B cell (primary cell): Measurements from ENCODE around the gene AP1M2. TPM values are rescaled to one million over a fixed set of nuclear protein-coding genes. Genes with fewer than 3 reads are reported as not detected.

Source experiments
- ATAC-seq: fragments of 200-7000 bp; cut with Tn5 transposase; one replicate; pipeline ENCODE4 v1.10.0; 2021; ENCODE audit warnings: low read depth, mild to moderate bottlenecking, moderate number of reproducible peaks, moderate library complexity
- CTCF ChIA-PET: fragments of 350-600 bp; sonication (Branson Sonifier 250); formaldehyde crosslinking; loops from one replicate; lab custom pipeline; 2021; ENCODE audit warnings: antibody characterized with exemption, inconsistent platforms; lab: Charles Lee
- POLR2A ChIA-PET: fragments of 350-600 bp; sonication (Branson Sonifier 250); formaldehyde crosslinking; loops from one replicate; lab custom pipeline; 2021; ENCODE audit warnings: antibody characterized with exemption; lab: Charles Lee
- DNase-seq: peaks from one replicate; pipeline ENCODE4 v3.0.0; 2013
- H2AFZ ChIP-seq: 2 replicates; pipeline ENCODE4 v1.6.1; 2012; ENCODE audit warnings: mild to moderate bottlenecking, low read depth, low read length; ENCODE audit not compliant: insufficient read depth, poor library complexity, severe bottlenecking
- H3K27ac ChIP-seq, 2 donors: 1 replicate in 1 of 2; 2 replicates in 1 of 2; pipeline ENCODE4 v1.5.1; 2012 to 2013; ENCODE audit warnings: low read length in 2 of 2, mild to moderate bottlenecking in 2 of 2, moderate library complexity in 1 of 2
- H3K27me3 ChIP-seq, 4 experiments: fragments of 200-600 bp in 1 of 4; sonication (generic) in 1 of 4; replicated peaks in 1 of 4; 1 replicate in 2 of 4; 2 replicates in 2 of 4; pipeline versions ENCODE4 v1.6.1 to v1.7.0; 2013 to 2016; ENCODE audit warnings: low read length in 3 of 4, mild to moderate bottlenecking in 2 of 4, mixed read lengths in 1 of 4, moderate library complexity in 1 of 4; ENCODE audit not compliant: insufficient read depth in 4 of 4, control insufficient read depth in 3 of 4; ENCODE audit errors: control extremely low read depth in 1 of 4
- H3K36me3 ChIP-seq, 2 experiments: replicated peaks in 1 of 2; 1 replicate in 1 of 2; 2 replicates in 1 of 2; pipeline versions ENCODE4 v1.6.1 to v1.7.1; 2013; ENCODE audit warnings: low read length in 1 of 2; ENCODE audit not compliant: insufficient read depth in 2 of 2, control insufficient read depth in 1 of 2; ENCODE audit errors: control extremely low read depth in 1 of 2, extremely low read depth in 1 of 2
- H3K4me1 ChIP-seq, 2 donors: fragments of 200-600 bp in 1 of 2; sonication (generic) in 1 of 2; 1 replicate in 1 of 2; 2 replicates in 1 of 2; pipeline versions ENCODE4 v1.5.1 to v1.6.1; 2013 to 2017; ENCODE audit warnings: low read length in 2 of 2; ENCODE audit not compliant: control insufficient read depth in 2 of 2, insufficient read depth in 2 of 2
- H3K4me2 ChIP-seq: replicated peaks from 2 replicates; pipeline ENCODE3; 2012; ENCODE audit warnings: mild to moderate bottlenecking, low read depth, low read length; ENCODE audit not compliant: poor library complexity, severe bottlenecking
- H3K4me3 ChIP-seq, 5 experiments: fragments of 200-600 bp in 1 of 5; sonication (generic) in 1 of 5; 1 replicate in 3 of 5; 2 replicates in 2 of 5; pipeline versions ENCODE4 v1.5.1 to v1.7.0; 2011 to 2016; ENCODE audit warnings: low read length in 4 of 5, mild to moderate bottlenecking in 4 of 5, low read depth in 2 of 5, control low read depth in 1 of 5, moderate library complexity in 1 of 5; ENCODE audit not compliant: insufficient read depth in 1 of 5; ENCODE audit errors: control extremely low read depth in 1 of 5, extremely low read depth in 1 of 5
- H3K79me2 ChIP-seq: fragments of 200-600 bp; sonication (generic); one replicate; pipeline ENCODE4 v1.6.0; 2016; ENCODE audit warnings: low read length; ENCODE audit not compliant: control insufficient read depth, insufficient read depth
- H3K9ac ChIP-seq: fragments of 200-600 bp; sonication (generic); 2 replicates; pipeline ENCODE4 v1.6.1; 2017; ENCODE audit warnings: mild to moderate bottlenecking, low read length, moderate library complexity
- H3K9me3 ChIP-seq, 3 donors: one replicate each; pipeline versions ENCODE4 v1.6.1 to v1.7.1; 2013; ENCODE audit warnings: low read length in 2 of 3; ENCODE audit not compliant: control insufficient read depth in 2 of 3, insufficient read depth in 1 of 3; ENCODE audit errors: control extremely low read depth in 1 of 3
- H4K20me1 ChIP-seq: 2 replicates; pipeline ENCODE4 v1.6.0; 2012; ENCODE audit warnings: mild to moderate bottlenecking, low read length; ENCODE audit not compliant: insufficient read depth, control insufficient read depth, poor library complexity, severe bottlenecking
- H3K27ac Mint-ChIP-seq: one replicate; pipeline ENCODE4 v1.8.0; 2021; ENCODE audit warnings: mixed read lengths
- H3K27me3 Mint-ChIP-seq: one replicate; pipeline ENCODE4 v1.8.0; 2021; ENCODE audit warnings: mixed read lengths
- H3K4me1 Mint-ChIP-seq: one replicate; pipeline ENCODE4 v1.8.0; 2021; ENCODE audit warnings: mixed read lengths
- H3K4me3 Mint-ChIP-seq: one replicate; pipeline ENCODE4 v1.8.0; 2021; ENCODE audit warnings: mixed read lengths
- H3K9me3 Mint-ChIP-seq: one replicate; pipeline ENCODE4 v1.8.0; 2022; ENCODE audit warnings: mixed read lengths; ENCODE audit not compliant: insufficient read depth
- EZH2 ChIP-seq: IDR thresholded peaks from 2 replicates; pipeline ENCODE4 v1.6.1; 2012; ENCODE audit warnings: borderline replicate concordance, low read depth, mild to moderate bottlenecking, moderate library complexity, low read length; ENCODE audit not compliant: insufficient read depth, poor library complexity, severe bottlenecking
- WGBS: methylation state at CpG from one replicate; pipeline ENCODE4 v1.1.5; 2013; ENCODE audit warnings: missing lambda C conversion rate; ENCODE audit not compliant: insufficient coverage; 5-methylcytosine and 5-hydroxymethylcytosine counted together
- intact Hi-C: fragments of 100-400 bp; cut with micrococcal nuclease; formaldehyde crosslinking; loops from one replicate; pipeline ENCODE4 v1.10.0; 2022
- polyA plus RNA-seq: library from polyadenylated mRNA; depleted of rRNA; stranded (reverse); fragments of >200 nt; gene quantifications from 2 replicates; pipeline ENCODE4 v1.2.3, GENCODE V29; 2012
- total RNA-seq, 2 donors: library from RNA; stranded (reverse); fragments of 120-200 nt in 1 of 2; gene quantifications; 1 replicate in 1 of 2; 2 replicates in 1 of 2; pipeline versions ENCODE4 v1.2.3 to v1.2.4, GENCODE V29; 2013 to 2022
- TF ChIP-seq, protein P1 (sequence below): fragments of 200-600 bp; IDR thresholded peaks from one replicate; pipeline ENCODE4 v1.8.0; 2022; ENCODE audit warnings: antibody characterized with exemption, mild to moderate bottlenecking

Gene AP1M2
- total and polyA plus RNA-seq, 2 donors (not counting 1 experiment from before 2014, with no cell fraction given), result not detected

DNA sequence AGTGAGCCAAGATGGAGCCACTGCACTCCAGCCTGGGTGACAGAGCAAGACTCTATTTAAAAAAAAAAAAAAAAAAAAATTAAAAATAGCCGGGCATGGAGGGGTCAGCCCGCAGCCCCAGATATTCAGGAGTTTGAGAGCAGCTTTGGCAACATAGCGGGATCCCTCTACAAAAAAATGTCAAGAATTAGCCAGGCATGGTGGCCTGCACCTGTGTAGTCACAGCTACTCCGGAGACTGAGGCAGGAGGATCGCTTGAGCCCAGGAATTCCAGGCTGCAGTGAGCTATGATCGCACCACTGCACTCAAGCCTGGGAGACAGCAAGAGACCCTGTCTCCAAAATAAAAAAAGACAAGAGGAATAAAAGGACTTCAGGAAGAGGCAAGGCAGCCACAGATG, 716 bp downstream of the AP1M2 start:
- Histone ChIP-seq H2AFZ (no peak overlapping the region), H3K27ac (no peak overlapping the region), H4K20me1 (no peaks in the 10 kb centered on the region), H3K4me2 (no peak overlapping the region), H3K9me3 (no peaks in the 10 kb centered on the region), H3K36me3 (no peaks in the 10 kb centered on the region), H3K4me3 (no peak overlapping the region), H3K9ac (no peak overlapping the region), H3K27me3 (no peaks in the 10 kb centered on the region), H3K4me1 (peaks cover under 1 to 1% of the 10 kb centered on the region in 2 donors), H3K79me2 (peaks cover 6% of the 10 kb centered on the region)
- intact Hi-C loops, result no loop called here
- Mint-ChIP-seq H3K9me3 (no peaks in the 10 kb centered on the region), H3K4me3 (no peak overlapping the region), H3K27ac (no peak overlapping the region), H3K4me1 (peaks cover 14% of the 10 kb centered on the region), H3K27me3 (peaks cover 4% of the 10 kb centered on the region)
- 96% methylated on average over 6 of the region's 6 CpGs for WGBS
- no peak for DNase-seq
- POLR2A ChIA-PET, result no interaction called here
- no peak for TF ChIP-seq EZH2
- TF ChIP-seq, protein P1, sequence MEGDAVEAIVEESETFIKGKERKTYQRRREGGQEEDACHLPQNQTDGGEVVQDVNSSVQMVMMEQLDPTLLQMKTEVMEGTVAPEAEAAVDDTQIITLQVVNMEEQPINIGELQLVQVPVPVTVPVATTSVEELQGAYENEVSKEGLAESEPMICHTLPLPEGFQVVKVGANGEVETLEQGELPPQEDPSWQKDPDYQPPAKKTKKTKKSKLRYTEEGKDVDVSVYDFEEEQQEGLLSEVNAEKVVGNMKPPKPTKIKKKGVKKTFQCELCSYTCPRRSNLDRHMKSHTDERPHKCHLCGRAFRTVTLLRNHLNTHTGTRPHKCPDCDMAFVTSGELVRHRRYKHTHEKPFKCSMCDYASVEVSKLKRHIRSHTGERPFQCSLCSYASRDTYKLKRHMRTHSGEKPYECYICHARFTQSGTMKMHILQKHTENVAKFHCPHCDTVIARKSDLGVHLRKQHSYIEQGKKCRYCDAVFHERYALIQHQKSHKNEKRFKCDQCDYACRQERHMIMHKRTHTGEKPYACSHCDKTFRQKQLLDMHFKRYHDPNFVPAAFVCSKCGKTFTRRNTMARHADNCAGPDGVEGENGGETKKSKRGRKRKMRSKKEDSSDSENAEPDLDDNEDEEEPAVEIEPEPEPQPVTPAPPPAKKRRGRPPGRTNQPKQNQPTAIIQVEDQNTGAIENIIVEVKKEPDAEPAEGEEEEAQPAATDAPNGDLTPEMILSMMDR, result no peak
- ATAC-seq, result no peak
- CTCF ChIA-PET, result interaction anchor here (0.6 to 9.2 kb wide), 4 partner anchors 9 to 192 kb away, joined by 4 to 464 read pairs (median 4); no protein-coding TSS in a partner anchor

DNA sequence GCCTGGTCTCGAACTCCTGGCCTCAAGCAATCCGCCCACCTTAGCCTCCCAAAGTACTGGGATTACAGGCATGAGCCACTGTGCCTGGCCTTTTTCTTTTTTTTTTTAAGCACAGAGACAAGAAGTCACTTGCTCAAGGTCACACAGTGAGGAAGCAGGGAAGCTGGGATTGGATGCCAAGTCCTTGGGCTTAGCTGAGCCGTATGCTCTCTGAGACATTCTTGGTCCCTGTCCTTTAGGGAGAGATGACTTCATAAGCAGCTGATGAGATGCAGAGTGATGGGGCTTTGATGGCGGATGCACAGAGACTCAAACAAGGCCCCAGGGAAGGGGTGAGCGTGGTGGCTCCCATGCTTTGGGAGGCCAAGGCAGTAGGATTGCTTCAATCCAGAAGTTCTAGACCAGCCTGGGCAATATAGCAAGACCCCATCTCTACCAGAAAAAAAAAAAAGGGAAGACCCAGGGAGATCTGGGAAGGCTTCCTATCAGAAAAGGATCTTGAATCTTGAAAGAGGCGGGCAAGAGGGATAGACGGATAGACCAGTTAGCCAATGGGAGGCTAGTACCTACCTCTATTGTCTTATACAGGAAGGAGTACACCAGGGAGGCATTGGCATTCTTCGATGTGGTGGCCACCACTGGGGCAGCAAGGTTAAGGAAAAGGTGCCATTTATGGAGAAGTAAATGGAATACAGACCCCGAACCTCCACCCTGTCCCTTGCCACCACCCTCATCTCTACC, 3.9 kb downstream of the AP1M2 start:
- 94% methylated on average over 5 of the region's 9 CpGs for WGBS
- no peaks in the 10 kb centered on the region for H4K20me1 ChIP-seq
- peaks cover 4% of the 10 kb centered on the region for H3K27me3 Mint-ChIP-seq
- no peak overlapping the region for H3K9ac ChIP-seq
- no peak for TF ChIP-seq EZH2
- TF ChIP-seq, protein P1, result no peak
- no peak overlapping the region for H3K4me3 ChIP-seq
- ChIA-PET CTCF (interaction anchor here (0.7 to 9.2 kb wide), 11 partner anchors 14 to 117 kb away, joined by 3 to 464 read pairs (median 16); partner anchors contain the start of gene QTRT1), POLR2A (interaction anchor here (0.5 to 0.7 kb wide), 2 partner anchors 36 to 62 kb away, joined by 3 to 9 read pairs; no protein-coding TSS in a partner anchor)
- H3K27me3 ChIP-seq, result no peaks in the 10 kb centered on the region
- no peaks in the 10 kb centered on the region for H3K36me3 ChIP-seq
- no peak overlapping the region for H3K27ac Mint-ChIP-seq
- no peak overlapping the region for H3K4me3 Mint-ChIP-seq
- no peak overlapping the region for H2AFZ ChIP-seq
- H3K9me3 ChIP-seq, result no peaks in the 10 kb centered on the region
- peaks cover 4 to 8% of the 10 kb centered on the region in 2 donors for H3K4me1 ChIP-seq
- no peaks in the 10 kb centered on the region for H3K9me3 Mint-ChIP-seq
- intact Hi-C loops, result loop anchor here (5.0 kb wide), 1 partner anchor 34 kb away; no protein-coding TSS in a partner anchor
- no peak overlapping the region for H3K27ac ChIP-seq
- ATAC-seq (no peak), DNase-seq (no peak)
- H3K4me2 ChIP-seq, result no peak overlapping the region
- peaks cover 9% of the 10 kb centered on the region for H3K79me2 ChIP-seq
- peaks cover 20% of the 10 kb centered on the region for H3K4me1 Mint-ChIP-seq
